ENCODE measurements around the gene CD300LD.
"Not testable (repeated sequence)": the region's sequence is repeated elsewhere in the genome, so short reads cannot be mapped to it uniquely, and the experiment has no call there.

The CD300LD gene

DNA sequence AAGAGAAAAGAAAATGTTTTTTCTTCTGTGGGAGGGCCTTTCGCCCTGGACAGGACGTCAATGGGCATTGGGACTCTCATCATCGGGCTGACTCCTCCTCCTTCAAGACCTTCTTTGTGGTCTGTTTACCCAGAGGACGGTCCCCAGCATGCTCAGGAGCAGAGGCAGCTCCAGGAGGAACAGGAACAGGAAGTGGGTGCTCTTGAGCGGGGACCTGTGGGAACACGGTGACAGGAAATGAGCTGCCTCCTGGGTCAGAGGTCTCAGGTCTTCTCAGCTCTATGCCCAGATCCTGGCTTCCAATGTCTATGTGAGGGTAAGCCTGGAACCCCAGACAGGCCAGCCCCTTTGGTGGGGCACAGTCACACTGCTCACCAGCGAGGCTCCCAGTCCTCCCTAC is 12.2 kb downstream of the CD300LD start:
- no peak overlapping the region for H3K9ac ChIP-seq (ENCODE audit: low read length in 5 of 5)
- H3K27me3 ChIP-seq (ENCODE audit: control insufficient read depth in 5 of 5, insufficient read depth in 4 of 5, low read length in 5 of 5) = peaks cover 0 to 9% (median 5%) of the 10 kb centered on the region in 5 donors
- H3K27ac ChIP-seq (ENCODE audit: low read depth, low read length) = no peak overlapping the region
- no peak overlapping the region for H3K4me3 ChIP-seq (ENCODE audit: low read depth in 1 of 5, low read length in 5 of 5)
- H3K36me3 ChIP-seq (ENCODE audit: control insufficient read depth in 5 of 5, insufficient read depth in 5 of 5, low read length in 5 of 5) = no peaks in the 10 kb centered on the region
- peaks cover 0 to 10% (median 0%) of the 10 kb centered on the region in 5 donors for H3K4me1 ChIP-seq (ENCODE audit: control insufficient read depth in 5 of 5, insufficient read depth in 5 of 5, low read length in 5 of 5)
- H3K9me3 ChIP-seq (ENCODE audit: control insufficient read depth in 5 of 5, low read length in 5 of 5) = peaks cover 0 to 8% (median 0%) of the 10 kb centered on the region in 5 donors

DNA sequence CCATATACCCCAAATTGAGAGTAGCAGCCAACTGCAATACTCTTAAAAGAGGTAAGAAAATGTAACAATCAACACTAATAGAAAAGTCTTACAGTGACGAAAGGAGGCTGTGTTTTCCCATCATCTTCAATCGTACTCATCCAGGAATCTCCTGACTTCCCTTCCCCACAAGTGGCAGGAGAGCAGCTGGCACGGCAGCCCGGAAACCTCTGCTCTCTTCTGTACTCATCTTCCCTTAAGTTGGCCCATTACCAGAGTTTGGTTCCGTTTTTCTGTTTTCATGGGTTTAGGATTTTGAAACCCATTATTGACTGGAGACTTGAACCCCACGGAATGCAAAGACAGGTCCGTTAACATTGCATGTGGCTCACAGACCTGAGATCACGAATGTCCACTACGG is 13.1 kb downstream of the CD300LD start:
- no peak overlapping the region for H3K9ac ChIP-seq (ENCODE audit: low read length in 5 of 5)
- H3K36me3 ChIP-seq (ENCODE audit: control insufficient read depth in 5 of 5, insufficient read depth in 5 of 5, low read length in 5 of 5) = no peaks in the 10 kb centered on the region
- peaks cover 0 to 3% (median 0%) of the 10 kb centered on the region in 5 donors for H3K9me3 ChIP-seq (ENCODE audit: control insufficient read depth in 5 of 5, low read length in 5 of 5)
- H3K27ac ChIP-seq (ENCODE audit: low read depth, low read length) = no peak overlapping the region
- peaks cover 0 to 10% (median 0%) of the 10 kb centered on the region in 5 donors for H3K4me1 ChIP-seq (ENCODE audit: control insufficient read depth in 5 of 5, insufficient read depth in 5 of 5, low read length in 5 of 5)
- peaks cover 0 to 7% (median 5%) of the 10 kb centered on the region in 5 donors for H3K27me3 ChIP-seq (ENCODE audit: control insufficient read depth in 5 of 5, insufficient read depth in 4 of 5, low read length in 5 of 5)
- no peak overlapping the region for H3K4me3 ChIP-seq (ENCODE audit: low read depth in 1 of 5, low read length in 5 of 5)

DNA sequence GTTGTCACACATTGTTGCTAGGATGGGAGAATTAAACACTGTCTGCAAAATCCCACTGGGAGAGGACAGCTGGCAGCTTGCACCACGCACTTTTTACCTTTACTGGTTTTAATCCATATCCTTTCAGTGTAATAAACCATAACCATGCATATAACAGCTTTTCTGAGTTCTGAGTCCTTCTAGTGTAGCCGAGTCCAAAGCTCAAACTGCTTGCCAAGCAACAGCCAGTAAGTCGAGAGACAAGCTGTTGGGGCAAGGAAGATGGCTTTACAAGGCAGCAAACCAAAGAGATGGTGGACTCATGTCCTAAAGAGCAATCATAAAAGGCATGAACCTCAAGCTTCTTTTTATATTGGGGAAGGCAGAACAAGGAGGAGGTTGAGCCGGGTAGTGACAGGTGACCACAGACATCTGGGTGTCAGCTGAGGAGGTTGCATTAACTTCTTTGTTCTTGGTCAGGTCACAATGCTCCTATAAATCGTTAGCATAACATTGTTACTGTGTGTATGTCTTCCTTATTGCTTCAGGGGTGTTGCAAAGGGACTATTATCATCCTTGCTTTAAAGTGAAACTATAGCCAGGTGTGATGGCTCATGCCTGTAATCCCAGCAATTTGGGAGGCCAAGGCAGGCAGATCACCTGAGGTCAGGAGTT is 17.5 kb downstream of the CD300LD start:
- H3K4me1 ChIP-seq (ENCODE audit: control insufficient read depth in 5 of 5, insufficient read depth in 5 of 5, low read length in 5 of 5) = peaks cover 0 to 4% (median 3%) of the 10 kb centered on the region in 5 donors
- peaks cover 3 to 10% (median 5%) of the 10 kb centered on the region in 5 donors for H3K27me3 ChIP-seq (ENCODE audit: control insufficient read depth in 5 of 5, insufficient read depth in 4 of 5, low read length in 5 of 5)
- no peak overlapping the region for H3K27ac ChIP-seq (ENCODE audit: low read depth, low read length)
- no peak overlapping the region for H3K4me3 ChIP-seq (ENCODE audit: low read depth in 1 of 5, low read length in 5 of 5)
- H3K9ac ChIP-seq (ENCODE audit: low read length in 5 of 5) = no peak overlapping the region
- peaks cover 0 to 5% (median 0%) of the 10 kb centered on the region in 5 donors for H3K9me3 ChIP-seq (ENCODE audit: control insufficient read depth in 5 of 5, low read length in 5 of 5)
- no peaks in the 10 kb centered on the region for H3K36me3 ChIP-seq (ENCODE audit: control insufficient read depth in 5 of 5, insufficient read depth in 5 of 5, low read length in 5 of 5)

DNA sequence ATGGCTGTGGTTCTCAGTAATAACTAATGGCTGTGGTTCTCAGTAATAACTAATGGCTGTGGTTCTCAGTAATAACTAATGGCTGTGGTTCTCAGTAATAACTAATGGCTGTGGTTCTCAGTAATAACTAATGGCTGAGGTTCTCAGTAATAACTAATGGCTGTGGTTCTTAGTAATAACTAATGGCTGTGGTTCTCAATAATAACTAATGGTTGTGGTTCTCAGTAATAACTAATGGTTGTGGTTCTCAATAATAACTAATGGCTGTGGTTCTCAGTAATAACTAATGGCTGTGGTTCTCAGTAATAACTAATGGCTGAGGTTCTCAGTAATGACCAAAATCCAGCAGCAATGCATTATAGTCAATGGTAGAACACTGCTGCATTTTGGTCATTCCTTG is 18.4 kb downstream of the CD300LD start:
- H3K4me3 ChIP-seq (ENCODE audit: low read depth in 1 of 5, low read length in 5 of 5); H3K9me3 ChIP-seq (ENCODE audit: control insufficient read depth in 5 of 5, low read length in 5 of 5); H3K4me1 ChIP-seq (ENCODE audit: control insufficient read depth in 5 of 5, insufficient read depth in 5 of 5, low read length in 5 of 5); H3K9ac ChIP-seq (ENCODE audit: low read length in 5 of 5); H3K36me3 ChIP-seq (ENCODE audit: control insufficient read depth in 5 of 5, insufficient read depth in 5 of 5, low read length in 5 of 5); H3K27ac ChIP-seq (ENCODE audit: low read depth, low read length): not testable (repeated sequence)
- H3K27me3 ChIP-seq (ENCODE audit: control insufficient read depth in 5 of 5, insufficient read depth in 4 of 5, low read length in 5 of 5) = peaks cover 2 to 19% (median 4%) of the 10 kb centered on the region in 5 donors

DNA sequence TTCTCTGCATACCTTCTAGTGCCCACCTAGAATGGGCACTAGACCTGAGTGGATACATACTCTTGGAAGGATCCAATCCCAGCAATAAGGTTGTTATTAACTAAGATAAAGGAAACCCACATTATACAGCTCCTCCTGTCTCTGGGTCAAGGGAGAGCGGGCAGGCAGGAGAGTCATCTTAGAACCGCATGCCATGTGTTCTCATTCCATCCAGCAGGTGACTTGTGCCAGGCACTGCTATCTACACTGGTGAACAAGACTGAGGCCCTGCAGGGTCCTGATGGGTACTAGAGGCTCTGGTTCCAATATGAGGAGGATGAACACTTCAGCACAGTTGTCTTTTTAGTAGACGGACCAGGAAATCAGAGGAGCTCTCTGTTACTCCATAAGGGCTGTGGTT is 18.9 kb downstream of the CD300LD start:
- Histone ChIP-seq H3K36me3 (ENCODE audit: control insufficient read depth in 5 of 5, insufficient read depth in 5 of 5, low read length in 5 of 5) (no peaks in the 10 kb centered on the region), H3K27ac (ENCODE audit: low read depth, low read length) (no peak overlapping the region), H3K4me1 (ENCODE audit: control insufficient read depth in 5 of 5, insufficient read depth in 5 of 5, low read length in 5 of 5) (peaks cover 0 to 10% (median 0%) of the 10 kb centered on the region in 5 donors), H3K9ac (ENCODE audit: low read length in 5 of 5) (no peak overlapping the region), H3K27me3 (ENCODE audit: control insufficient read depth in 5 of 5, insufficient read depth in 4 of 5, low read length in 5 of 5) (peaks cover 2 to 21% (median 3%) of the 10 kb centered on the region in 5 donors), H3K9me3 (ENCODE audit: control insufficient read depth in 5 of 5, low read length in 5 of 5) (peaks cover 0 to 5% (median 0%) of the 10 kb centered on the region in 5 donors), H3K4me3 (ENCODE audit: low read depth in 1 of 5, low read length in 5 of 5) (no peak overlapping the region)

DNA sequence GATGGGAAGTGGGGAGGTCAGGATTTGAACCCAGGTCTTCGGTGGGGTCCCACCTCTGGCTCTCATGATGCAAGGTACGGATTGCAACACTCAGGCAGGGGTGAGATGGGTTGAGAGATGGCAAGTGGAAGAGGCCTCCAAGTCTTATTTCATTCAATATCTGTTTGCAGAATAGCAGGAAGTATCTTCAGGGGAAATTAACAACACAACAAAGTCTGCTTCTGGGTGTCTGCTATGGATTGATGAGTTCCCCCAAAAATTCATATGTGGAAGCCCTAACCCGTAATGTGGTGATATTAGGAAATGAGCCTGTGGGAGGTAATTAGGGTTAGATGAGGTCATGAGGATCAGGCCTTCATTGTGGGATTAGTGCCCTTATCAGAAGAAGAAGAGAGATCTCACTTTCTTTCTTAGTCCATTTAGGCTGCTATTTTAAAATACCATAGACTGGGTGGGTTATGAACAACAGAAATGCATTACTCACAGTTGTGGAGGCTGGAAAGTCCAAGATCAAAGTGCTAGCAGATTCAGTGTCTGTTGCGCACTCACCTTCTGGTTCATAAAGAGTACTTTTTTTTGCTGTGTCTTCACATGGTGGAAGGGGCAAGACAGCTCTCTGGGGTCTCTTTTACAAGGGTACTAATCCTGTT is 20.3 kb downstream of the CD300LD start:
- H3K4me1 ChIP-seq (ENCODE audit: control insufficient read depth in 5 of 5, insufficient read depth in 5 of 5, low read length in 5 of 5) = peaks cover 0 to 14% (median 3%) of the 10 kb centered on the region in 5 donors
- H3K9ac ChIP-seq (ENCODE audit: low read length in 5 of 5) = no peak overlapping the region
- peaks cover 2 to 20% (median 3%) of the 10 kb centered on the region in 5 donors for H3K27me3 ChIP-seq (ENCODE audit: control insufficient read depth in 5 of 5, insufficient read depth in 4 of 5, low read length in 5 of 5)
- H3K4me3 ChIP-seq (ENCODE audit: low read depth in 1 of 5, low read length in 5 of 5) = no peak overlapping the region
- H3K36me3 ChIP-seq (ENCODE audit: control insufficient read depth in 5 of 5, insufficient read depth in 5 of 5, low read length in 5 of 5) = no peaks in the 10 kb centered on the region
- H3K27ac ChIP-seq (ENCODE audit: low read depth, low read length) = no peak overlapping the region
- peaks cover 0 to 5% (median 0%) of the 10 kb centered on the region in 5 donors for H3K9me3 ChIP-seq (ENCODE audit: control insufficient read depth in 5 of 5, low read length in 5 of 5)

DNA sequence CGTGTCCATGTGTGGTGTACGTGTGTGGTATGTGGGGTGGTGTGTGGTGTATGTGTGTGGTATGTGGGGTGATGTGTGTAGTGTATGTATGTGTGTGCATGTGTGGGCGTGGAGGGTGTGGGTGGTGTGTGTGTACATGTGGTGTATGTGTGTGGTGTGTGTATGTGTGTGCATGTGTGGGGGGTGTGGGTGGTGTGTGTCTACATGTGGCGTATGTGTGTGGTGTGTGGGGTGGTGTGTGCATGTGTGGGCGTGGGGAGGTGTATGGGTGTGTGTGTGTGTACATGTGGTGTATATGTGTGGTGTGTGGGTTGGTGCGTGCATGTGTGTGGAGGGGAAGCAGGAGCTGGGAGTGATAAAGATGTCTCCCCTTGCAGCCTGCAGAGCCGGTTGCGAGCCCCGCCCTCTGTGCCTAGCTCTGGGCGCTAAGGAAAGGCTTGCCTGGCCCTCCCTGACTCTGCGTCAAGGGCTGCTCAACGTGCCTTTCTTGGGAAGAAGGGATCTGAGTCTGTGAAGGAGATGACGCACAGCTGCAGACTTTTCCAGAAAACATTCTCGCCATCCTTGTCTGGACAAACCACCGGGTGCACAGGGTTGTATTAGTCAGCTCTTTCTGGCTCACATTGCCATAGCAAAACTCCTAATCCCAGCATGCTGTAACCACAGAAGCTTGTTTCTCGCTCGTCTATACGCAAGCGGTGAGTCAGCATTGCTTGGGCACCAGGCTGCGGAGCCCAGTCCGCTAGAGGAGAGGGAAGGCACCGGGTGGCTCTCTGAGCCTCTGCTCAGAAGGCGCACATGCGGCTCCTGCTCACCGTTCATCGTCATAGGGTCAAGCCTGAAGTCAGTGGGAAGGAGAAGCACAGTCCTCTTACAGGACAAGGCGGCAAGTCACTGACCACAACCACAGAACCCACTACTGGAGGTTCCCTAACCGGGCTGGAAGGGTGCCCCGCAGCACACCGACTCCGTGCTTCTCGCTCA is 22.8 kb downstream of the CD300LD start:
- H3K4me1 ChIP-seq (ENCODE audit: control insufficient read depth in 5 of 5, insufficient read depth in 5 of 5, low read length in 5 of 5) = peaks cover 0 to 14% (median 3%) of the 10 kb centered on the region in 5 donors
- H3K36me3 ChIP-seq (ENCODE audit: control insufficient read depth in 5 of 5, insufficient read depth in 5 of 5, low read length in 5 of 5) = no peaks in the 10 kb centered on the region
- H3K9ac ChIP-seq (ENCODE audit: low read length in 5 of 5) = no peak overlapping the region
- peaks cover under 1 to 15% (median 10%) of the 10 kb centered on the region in 5 donors for H3K27me3 ChIP-seq (ENCODE audit: control insufficient read depth in 5 of 5, insufficient read depth in 4 of 5, low read length in 5 of 5)
- H3K27ac ChIP-seq (ENCODE audit: low read depth, low read length) = no peak overlapping the region
- peaks cover 0 to 5% (median 0%) of the 10 kb centered on the region in 5 donors for H3K9me3 ChIP-seq (ENCODE audit: control insufficient read depth in 5 of 5, low read length in 5 of 5)
- H3K4me3 ChIP-seq (ENCODE audit: low read depth in 1 of 5, low read length in 5 of 5) = no peak overlapping the region

DNA sequence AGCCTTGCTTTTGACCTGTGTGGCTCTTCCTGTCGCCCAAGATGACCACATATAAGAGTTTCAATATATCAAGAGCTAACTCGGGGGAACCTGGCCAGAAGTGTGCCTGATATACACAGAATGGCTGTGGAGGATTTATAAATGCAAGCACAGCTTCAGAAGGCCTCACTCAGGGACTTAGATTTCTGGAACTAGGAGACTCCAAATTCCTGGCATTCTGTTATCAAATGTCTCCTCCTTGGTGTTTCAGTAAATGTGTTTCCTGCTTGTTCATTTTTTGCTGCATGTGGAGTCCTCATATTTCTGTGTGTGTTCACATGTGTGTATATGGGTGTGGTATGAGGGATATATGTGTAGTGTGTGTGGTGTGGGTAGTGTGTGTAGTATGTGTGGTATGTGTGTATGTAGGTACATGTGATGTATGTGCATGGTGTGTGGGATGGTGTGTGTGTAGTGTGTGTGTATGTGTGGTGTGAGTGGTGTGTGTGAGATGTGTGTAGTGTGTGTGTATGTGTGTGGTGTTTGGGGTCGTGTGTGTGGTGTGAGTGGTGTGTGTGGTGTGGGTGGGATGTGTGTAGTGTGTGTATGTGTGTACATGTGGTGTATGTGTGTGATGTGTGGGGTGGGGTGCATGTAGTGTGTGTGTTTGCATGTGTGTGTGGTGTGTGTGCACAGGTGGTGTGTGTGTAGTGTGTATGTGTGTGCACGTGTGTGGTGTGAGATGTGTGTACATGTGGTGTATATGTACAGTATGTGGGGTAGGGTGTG is 23.8 kb downstream of the CD300LD start:
- Histone ChIP-seq H3K27me3 (ENCODE audit: control insufficient read depth in 5 of 5, insufficient read depth in 4 of 5, low read length in 5 of 5) (peaks cover 0 to 15% (median 13%) of the 10 kb centered on the region in 5 donors), H3K4me3 (ENCODE audit: low read depth in 1 of 5, low read length in 5 of 5) (no peak overlapping the region), H3K4me1 (ENCODE audit: control insufficient read depth in 5 of 5, insufficient read depth in 5 of 5, low read length in 5 of 5) (peaks cover 0 to 14% (median 3%) of the 10 kb centered on the region in 5 donors), H3K27ac (ENCODE audit: low read depth, low read length) (no peak overlapping the region), H3K9ac (ENCODE audit: low read length in 5 of 5) (no peak overlapping the region), H3K9me3 (ENCODE audit: control insufficient read depth in 5 of 5, low read length in 5 of 5) (peaks cover 0 to 5% (median 0%) of the 10 kb centered on the region in 5 donors), H3K36me3 (ENCODE audit: control insufficient read depth in 5 of 5, insufficient read depth in 5 of 5, low read length in 5 of 5) (no peaks in the 10 kb centered on the region)

DNA sequence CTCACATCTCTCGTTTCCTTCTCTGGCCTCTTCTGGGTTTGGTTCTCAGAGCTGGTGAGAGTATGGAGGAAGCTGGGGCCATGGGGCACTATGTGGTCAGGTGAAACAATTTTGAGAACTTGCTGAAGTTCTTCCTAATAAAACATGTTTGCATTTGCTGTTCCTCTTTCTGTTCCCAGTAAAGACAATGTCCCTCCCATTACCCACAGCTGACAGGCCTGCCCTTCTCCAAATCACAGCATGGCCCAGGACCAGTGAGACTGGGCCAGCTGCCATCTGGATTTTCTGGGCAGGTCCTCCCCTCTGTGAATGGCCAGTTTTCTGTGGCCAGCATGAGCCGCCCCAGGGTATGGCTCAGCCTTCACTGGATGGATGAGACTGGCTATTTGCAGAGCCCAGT is 24.7 kb downstream of the CD300LD start, which contains the start of gene CD300H:
TSS of gene CD300H (minus strand) at position 113 of the 400 bp plus-strand sequence.
- peaks cover 0 to 21% (median 15%) of the 10 kb centered on the region in 5 donors for H3K27me3 ChIP-seq (ENCODE audit: control insufficient read depth in 5 of 5, insufficient read depth in 4 of 5, low read length in 5 of 5)
- H3K9ac ChIP-seq (ENCODE audit: low read length in 5 of 5) = no peak within 1 kb of the TSS
- no peaks in the 10 kb centered on the region for H3K36me3 ChIP-seq (ENCODE audit: control insufficient read depth in 5 of 5, insufficient read depth in 5 of 5, low read length in 5 of 5)
- H3K27ac ChIP-seq (ENCODE audit: low read depth, low read length) = no peak within 1 kb of the TSS
- H3K4me3 ChIP-seq (ENCODE audit: low read depth in 1 of 5, low read length in 5 of 5) = no peak within 1 kb of the TSS
- peaks cover 0 to 5% (median 0%) of the 10 kb centered on the region in 5 donors for H3K9me3 ChIP-seq (ENCODE audit: control insufficient read depth in 5 of 5, low read length in 5 of 5)
- peaks cover 0 to 14% (median 3%) of the 10 kb centered on the region in 5 donors for H3K4me1 ChIP-seq (ENCODE audit: control insufficient read depth in 5 of 5, insufficient read depth in 5 of 5, low read length in 5 of 5)

All from subcutaneous abdominal adipose tissue (tissue), 5 donors.